Endothelial cell (in vitro differentiated cells): ENCODE measurements around the gene CADPS. TPM values are rescaled to one million over a fixed set of nuclear protein-coding genes. Genes with fewer than 3 reads are reported as not detected.
"Not testable (repeated sequence)": the region's sequence is repeated elsewhere in the genome, so short reads cannot be mapped to it uniquely, and the experiment has no call there.

Source experiments
- DNase-seq: peaks from one replicate; pipeline ENCODE4 v3.0.0; 2021; ENCODE audit warnings: low spot score
- H3K27ac Mint-ChIP-seq: one replicate; pipeline ENCODE4 v1.8.0; 2021; ENCODE audit warnings: mixed read lengths, inconsistent platforms; ENCODE audit not compliant: unreplicated experiment
- H3K27me3 Mint-ChIP-seq: one replicate; pipeline ENCODE4 v1.8.0; 2021; ENCODE audit warnings: mild to moderate bottlenecking, moderate library complexity, mixed read lengths, inconsistent platforms; ENCODE audit not compliant: unreplicated experiment
- H3K36me3 Mint-ChIP-seq: one replicate; pipeline ENCODE4 v1.8.0; 2021; ENCODE audit warnings: mild to moderate bottlenecking, low read depth, mixed read lengths, inconsistent platforms; ENCODE audit not compliant: unreplicated experiment
- H3K4me1 Mint-ChIP-seq: one replicate; pipeline ENCODE4 v1.8.0; 2021; ENCODE audit warnings: mild to moderate bottlenecking, mixed read lengths, inconsistent platforms; ENCODE audit not compliant: unreplicated experiment
- H3K4me3 Mint-ChIP-seq: one replicate; pipeline ENCODE4 v1.8.0; 2021; ENCODE audit warnings: mild to moderate bottlenecking, mixed read lengths, inconsistent platforms; ENCODE audit not compliant: unreplicated experiment
- H3K9me3 Mint-ChIP-seq: one replicate; pipeline ENCODE4 v1.8.0; 2021; ENCODE audit warnings: mixed read lengths, inconsistent platforms; ENCODE audit not compliant: unreplicated experiment
- total RNA-seq: library from RNA; stranded (reverse); fragmentation: NEBNext Ultra II Directional; extraction: Animal tissue kit (Norgen Biotek cat#: 25700); gene quantifications from one replicate; pipeline ENCODE4 v1.2.1, GENCODE V29; 2021; ENCODE audit not compliant: unreplicated experiment
- TF ChIP-seq, protein P1 (sequence below): fragments of 200-600 bp; sonication (generic); IDR thresholded peaks from one replicate; pipeline ENCODE4 v1.5.0; 2021; ENCODE audit warnings: antibody characterized with exemption; ENCODE audit not compliant: unreplicated experiment

The CADPS gene
- total RNA-seq, 1 donor from 2014 or later: 0.26 TPM

DNA sequence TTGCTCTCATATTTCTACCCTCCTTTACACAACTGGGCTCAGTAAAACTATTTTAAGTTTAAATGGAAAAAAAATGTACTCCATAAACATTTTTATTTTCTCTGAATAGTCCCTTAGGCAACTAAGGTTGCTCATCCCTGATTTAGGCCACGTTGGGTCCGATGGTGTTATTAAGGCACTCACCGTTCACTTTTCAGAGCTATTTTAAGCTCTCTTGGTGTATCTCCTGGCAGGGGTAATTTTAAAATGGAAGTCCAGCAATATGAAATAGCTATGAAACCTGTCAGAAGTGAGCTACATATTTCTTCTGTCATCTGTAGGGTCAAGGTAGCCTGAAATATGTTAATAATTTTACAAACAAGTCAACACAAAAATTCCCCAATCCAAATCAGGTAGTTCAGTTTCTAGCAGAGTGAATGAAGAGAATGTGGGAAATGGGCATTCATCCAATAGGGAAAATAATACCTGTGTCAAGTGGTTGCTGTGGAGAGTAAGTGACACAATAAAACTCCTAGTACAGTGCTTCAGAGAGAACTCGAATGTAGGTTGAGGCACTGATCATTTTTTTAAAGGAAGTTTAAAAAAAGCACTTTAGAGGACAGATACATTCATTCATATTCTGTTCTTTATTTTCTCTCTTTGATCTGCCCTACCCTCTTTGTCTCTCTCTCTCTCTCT lies 292.6 kb downstream of the CADPS start:
- H3K4me1 Mint-ChIP-seq: no peaks in the 10 kb centered on the region
- no peak overlapping the region for H3K27ac Mint-ChIP-seq
- H3K27me3 Mint-ChIP-seq: peaks cover 1% of the 10 kb centered on the region
- no peak overlapping the region for H3K4me3 Mint-ChIP-seq
- no peak for DNase-seq
- TF ChIP-seq, protein P1, sequence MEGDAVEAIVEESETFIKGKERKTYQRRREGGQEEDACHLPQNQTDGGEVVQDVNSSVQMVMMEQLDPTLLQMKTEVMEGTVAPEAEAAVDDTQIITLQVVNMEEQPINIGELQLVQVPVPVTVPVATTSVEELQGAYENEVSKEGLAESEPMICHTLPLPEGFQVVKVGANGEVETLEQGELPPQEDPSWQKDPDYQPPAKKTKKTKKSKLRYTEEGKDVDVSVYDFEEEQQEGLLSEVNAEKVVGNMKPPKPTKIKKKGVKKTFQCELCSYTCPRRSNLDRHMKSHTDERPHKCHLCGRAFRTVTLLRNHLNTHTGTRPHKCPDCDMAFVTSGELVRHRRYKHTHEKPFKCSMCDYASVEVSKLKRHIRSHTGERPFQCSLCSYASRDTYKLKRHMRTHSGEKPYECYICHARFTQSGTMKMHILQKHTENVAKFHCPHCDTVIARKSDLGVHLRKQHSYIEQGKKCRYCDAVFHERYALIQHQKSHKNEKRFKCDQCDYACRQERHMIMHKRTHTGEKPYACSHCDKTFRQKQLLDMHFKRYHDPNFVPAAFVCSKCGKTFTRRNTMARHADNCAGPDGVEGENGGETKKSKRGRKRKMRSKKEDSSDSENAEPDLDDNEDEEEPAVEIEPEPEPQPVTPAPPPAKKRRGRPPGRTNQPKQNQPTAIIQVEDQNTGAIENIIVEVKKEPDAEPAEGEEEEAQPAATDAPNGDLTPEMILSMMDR: no peak
- peaks cover 9% of the 10 kb centered on the region for H3K9me3 Mint-ChIP-seq
- peaks cover 3% of the 10 kb centered on the region for H3K36me3 Mint-ChIP-seq

DNA sequence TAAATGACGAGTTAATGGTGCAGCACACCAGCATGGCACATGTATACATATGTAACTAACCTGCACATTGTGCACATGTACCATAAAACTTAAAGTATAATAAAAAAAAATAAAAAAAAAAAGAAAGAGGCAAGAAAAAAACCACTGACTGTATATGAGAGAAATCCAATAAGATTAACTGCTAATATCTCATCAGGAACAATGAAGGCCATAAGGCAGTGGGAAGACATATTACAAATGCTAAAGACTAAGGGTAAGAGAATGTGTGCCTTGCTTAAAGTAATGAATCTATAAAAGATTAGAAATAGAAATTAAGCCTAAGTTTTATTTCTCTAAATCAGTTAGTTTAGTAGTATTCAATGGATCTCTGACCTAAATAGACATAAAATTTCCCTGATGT lies 294.7 kb downstream of the CADPS start:
- H3K36me3 Mint-ChIP-seq, H3K27ac Mint-ChIP-seq, DNase-seq, H3K4me1 Mint-ChIP-seq, H3K27me3 Mint-ChIP-seq, H3K4me3 Mint-ChIP-seq: not testable (repeated sequence)
- H3K9me3 Mint-ChIP-seq: peaks cover 12% of the 10 kb centered on the region

- TF ChIP-seq, protein P1: no peak
- H3K9me3 Mint-ChIP-seq: peaks cover 14% of the 10 kb centered on the region
- H3K27ac Mint-ChIP-seq: no peak overlapping the region
- H3K27me3 Mint-ChIP-seq: peaks cover 1% of the 10 kb centered on the region
- DNase-seq: no peak
- no peaks in the 10 kb centered on the region for H3K4me1 Mint-ChIP-seq
- H3K36me3 Mint-ChIP-seq: peaks cover 3% of the 10 kb centered on the region
- no peak overlapping the region for H3K4me3 Mint-ChIP-seq
Measured at GRCh38 chr3:62577153-62577552, 298.1 kb downstream of the CADPS start.

DNA sequence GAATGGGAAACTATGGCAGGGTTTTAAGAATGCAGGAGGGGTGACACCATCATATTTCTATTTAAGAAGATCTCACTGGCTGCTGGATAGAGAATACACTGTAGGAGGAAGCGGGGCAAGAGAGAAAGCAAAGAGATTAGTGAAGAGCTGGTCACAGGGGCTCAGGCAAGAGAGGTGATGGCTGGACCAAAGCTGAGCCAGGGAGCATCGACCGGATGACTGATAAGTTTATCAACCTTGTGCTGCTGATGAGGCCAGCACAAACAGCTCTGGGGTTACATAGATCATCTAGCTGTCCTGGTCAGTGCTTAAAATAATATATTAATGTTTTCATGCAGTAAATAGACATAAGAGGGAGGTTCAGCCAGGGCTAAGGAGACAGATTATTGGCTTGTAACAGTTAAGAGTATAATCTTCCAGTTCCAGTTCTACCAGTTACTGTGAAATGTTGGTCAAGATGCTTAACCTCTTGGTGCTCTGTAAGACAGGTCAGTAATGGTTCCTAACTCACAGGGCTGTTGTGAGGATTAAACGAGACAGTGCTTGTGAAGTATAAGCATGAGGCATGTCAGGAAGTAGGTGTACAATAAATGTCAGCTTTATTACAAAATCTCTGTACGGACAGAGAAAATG lies 300.8 kb downstream of the CADPS start:
- Mint-ChIP-seq H3K4me1 (no peaks in the 10 kb centered on the region), H3K27me3 (peaks cover 1% of the 10 kb centered on the region), H3K36me3 (peaks cover 3% of the 10 kb centered on the region), H3K4me3 (no peak overlapping the region), H3K9me3 (peaks cover 10% of the 10 kb centered on the region), H3K27ac (no peak overlapping the region)
- DNase-seq: no peak
- TF ChIP-seq, protein P1: no peak

DNA sequence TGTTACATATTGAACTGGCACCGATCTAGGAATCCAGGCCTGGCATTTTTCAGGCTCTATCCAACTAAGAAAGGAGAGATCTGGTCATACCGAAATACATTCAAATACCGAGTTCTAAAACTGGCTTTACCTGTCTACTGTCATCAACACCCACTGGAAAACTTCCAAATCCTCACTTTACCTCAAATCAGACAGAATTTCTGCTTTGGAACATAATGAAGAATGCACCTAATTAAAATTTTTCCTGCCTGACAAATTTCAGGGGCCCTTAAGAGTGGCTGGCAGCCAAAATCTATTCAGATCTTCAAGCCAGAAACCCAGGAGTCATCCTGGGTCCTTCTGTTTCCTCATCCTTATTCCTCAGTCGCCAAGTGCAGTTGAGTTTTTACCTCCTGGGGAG lies 303.3 kb downstream of the CADPS start:
- Mint-ChIP-seq H3K9me3 (peaks cover 4% of the 10 kb centered on the region), H3K27ac (no peak overlapping the region), H3K27me3 (no peaks in the 10 kb centered on the region), H3K4me3 (no peak overlapping the region), H3K36me3 (no peaks in the 10 kb centered on the region), H3K4me1 (peaks cover 4% of the 10 kb centered on the region)
- TF ChIP-seq, protein P1: no peak
- no peak for DNase-seq
